HG02885 (cell line): ENCODE results near the gene COL23A1.

Source experiments
- ATAC-seq: cut with Tn5 transposase; IDR thresholded peaks from one replicate; pipeline ENCODE4 v1.9.1; 2021; ENCODE audit warnings: mild to moderate bottlenecking; ENCODE audit not compliant: unreplicated experiment, poor library complexity

Gene COL23A1

GRCh38 chr5:178387061-178387855, 202.9 kb downstream of the COL23A1 start:
- ATAC-seq, result no peak

- no peak for ATAC-seq
Measured at GRCh38 chr5:178386336-178386931, 203.8 kb downstream of the COL23A1 start.

GRCh38 chr5:178385496-178385890, 204.7 kb downstream of the COL23A1 start:
- ATAC-seq, result no peak

GRCh38 chr5:178384816-178385495, 205.2 kb downstream of the COL23A1 start:
- no peak for ATAC-seq

GRCh38 chr5:178383919-178384815, 206.0 kb downstream of the COL23A1 start:
- ATAC-seq, result no peak

- ATAC-seq, result no peak
Measured at GRCh38 chr5:178383301-178383918, 206.8 kb downstream of the COL23A1 start.

- ATAC-seq, result no peak
Measured at GRCh38 chr5:178382754-178383164, 207.4 kb downstream of the COL23A1 start.

- ATAC-seq, result no peak
Measured at GRCh38 chr5:178381921-178382695, 208.1 kb downstream of the COL23A1 start.

GRCh38 chr5:178381206-178381605, 209.0 kb downstream of the COL23A1 start:
- no peak for ATAC-seq

- no peak for ATAC-seq
Measured at GRCh38 chr5:178380541-178381074, 209.6 kb downstream of the COL23A1 start.

GRCh38 chr5:178380086-178380485, 210.1 kb downstream of the COL23A1 start:
- ATAC-seq, result no peak

- ATAC-seq, result no peak
Measured at GRCh38 chr5:178378527-178379484, 211.4 kb downstream of the COL23A1 start.

- ATAC-seq, result no peak
Measured at GRCh38 chr5:178377583-178378270, 212.5 kb downstream of the COL23A1 start.

GRCh38 chr5:178376921-178377582, 213.1 kb downstream of the COL23A1 start:
- ATAC-seq, result no peak

GRCh38 chr5:178375348-178375747, 214.8 kb downstream of the COL23A1 start:
- no peak for ATAC-seq

- ATAC-seq, result no peak
Measured at GRCh38 chr5:178373711-178374110, 216.5 kb downstream of the COL23A1 start.

- ATAC-seq, result no peak
Measured at GRCh38 chr5:178372142-178372571, 218.0 kb downstream of the COL23A1 start.
